Stimulated activated CD8-positive, alpha-beta memory T cell treated with anti-CD3 and anti-CD28 coated beads, Interleukin-12 subunit alpha, Interleukin-12 subunit beta, amount 100 ng/mL, for 4 hours (primary cell): Measurements from ENCODE around the gene COL6A1.
A peak's percentile ranks its signal among the peaks of the same experiment; 100 is the strongest.

Experiments used
- DNase-seq: peaks from one replicate; pipeline ENCODE4 v3.0.0-alpha.2; 2020; ENCODE audit warnings: low read depth

COL6A1 gene

DNA sequence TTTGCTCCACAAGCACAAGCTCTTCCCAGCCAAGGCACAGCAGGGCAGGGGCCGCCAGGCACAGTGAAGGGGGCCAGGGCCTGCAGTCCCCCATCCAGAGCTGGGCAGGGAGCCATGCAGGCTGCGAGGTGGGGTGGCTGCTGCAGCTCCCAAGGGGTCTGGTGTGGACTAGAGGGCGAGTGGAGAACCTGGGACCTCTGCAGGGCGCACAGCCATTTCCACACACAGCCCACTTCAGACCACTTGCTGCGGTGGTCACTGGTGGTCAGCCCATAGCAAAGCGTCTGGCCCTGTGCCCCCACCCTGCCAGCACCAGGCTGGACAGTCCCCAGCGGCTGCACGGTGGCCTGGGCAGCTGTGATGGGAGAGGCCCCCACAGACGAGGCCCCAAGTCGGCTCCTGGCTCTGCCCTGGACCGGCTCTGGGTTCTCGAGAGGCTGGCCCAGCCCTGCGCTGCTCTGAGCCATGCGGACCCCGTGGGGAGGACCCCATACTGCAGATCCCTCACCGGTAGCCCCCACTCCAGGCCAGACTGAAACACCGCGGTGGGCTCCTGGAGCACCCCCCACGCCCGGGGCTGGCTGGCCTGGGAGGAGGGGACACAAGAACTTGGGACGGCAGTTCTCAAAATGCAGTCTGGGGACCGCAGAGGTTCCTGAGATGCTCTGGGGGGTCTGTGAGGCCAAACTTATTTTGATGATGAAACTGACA, 69.3 kb downstream of the COL6A1 start:
- no peak for DNase-seq

DNA sequence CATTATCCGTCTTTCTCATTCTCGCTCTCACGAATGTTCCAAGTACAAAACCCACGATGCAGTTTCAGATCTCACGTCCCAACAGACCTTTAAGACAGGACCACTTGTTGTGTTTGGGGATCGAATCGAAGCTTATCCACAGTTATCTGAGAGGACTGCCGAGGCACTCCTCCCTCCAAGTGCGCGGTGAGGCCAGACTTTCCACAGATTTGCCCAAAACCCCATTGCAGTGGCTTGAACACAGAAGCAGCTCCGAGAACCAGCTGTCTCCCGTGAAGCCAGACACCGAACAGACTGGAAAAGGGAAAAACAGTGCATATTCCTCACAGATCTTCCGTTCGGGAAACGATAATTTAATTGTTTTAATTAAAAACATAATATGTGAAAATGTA, 69.8 kb downstream of the COL6A1 start:
- no peak for DNase-seq

DNA sequence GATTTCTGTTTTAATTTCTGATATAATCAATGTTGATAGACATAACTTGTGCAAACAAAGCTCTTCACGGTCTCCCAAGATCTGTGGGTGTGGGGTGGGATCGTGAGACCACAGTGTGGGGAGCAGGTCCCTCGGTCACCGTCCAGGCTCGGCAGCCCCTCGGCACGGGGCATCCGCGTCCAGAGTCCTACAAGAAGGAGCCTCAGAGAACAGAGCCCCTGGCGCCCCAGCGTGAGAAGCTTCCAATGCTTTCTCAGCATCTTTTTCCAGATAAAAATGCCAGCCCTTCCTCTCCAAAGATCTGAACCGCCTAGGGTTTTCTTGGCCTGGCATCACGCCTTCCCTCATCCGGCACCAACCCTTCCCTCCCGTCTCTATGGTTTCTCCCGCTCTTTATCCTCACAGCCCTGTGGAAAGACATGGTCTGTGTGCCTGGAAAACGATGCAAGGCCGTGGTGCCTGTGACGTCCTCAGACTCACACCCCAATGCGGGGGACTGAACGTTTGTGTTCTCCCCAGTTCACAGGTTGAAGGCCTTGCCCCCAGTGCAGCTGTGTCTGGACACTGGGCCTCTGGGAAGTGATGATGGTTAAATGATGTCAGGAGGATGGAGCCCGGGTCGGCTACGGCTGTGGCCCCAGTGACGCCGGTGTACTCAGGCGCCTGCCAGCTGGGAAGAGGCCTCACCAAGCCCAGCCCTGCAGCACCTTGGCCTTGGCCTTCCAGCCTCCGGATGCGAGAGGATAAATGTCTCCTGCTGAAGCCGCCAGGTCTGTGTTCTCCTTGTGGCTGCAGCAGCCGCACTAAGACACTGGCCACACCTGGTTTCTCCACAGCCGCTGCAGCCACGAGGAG, 70.5 kb downstream of the COL6A1 start:
- no peak for DNase-seq

DNA sequence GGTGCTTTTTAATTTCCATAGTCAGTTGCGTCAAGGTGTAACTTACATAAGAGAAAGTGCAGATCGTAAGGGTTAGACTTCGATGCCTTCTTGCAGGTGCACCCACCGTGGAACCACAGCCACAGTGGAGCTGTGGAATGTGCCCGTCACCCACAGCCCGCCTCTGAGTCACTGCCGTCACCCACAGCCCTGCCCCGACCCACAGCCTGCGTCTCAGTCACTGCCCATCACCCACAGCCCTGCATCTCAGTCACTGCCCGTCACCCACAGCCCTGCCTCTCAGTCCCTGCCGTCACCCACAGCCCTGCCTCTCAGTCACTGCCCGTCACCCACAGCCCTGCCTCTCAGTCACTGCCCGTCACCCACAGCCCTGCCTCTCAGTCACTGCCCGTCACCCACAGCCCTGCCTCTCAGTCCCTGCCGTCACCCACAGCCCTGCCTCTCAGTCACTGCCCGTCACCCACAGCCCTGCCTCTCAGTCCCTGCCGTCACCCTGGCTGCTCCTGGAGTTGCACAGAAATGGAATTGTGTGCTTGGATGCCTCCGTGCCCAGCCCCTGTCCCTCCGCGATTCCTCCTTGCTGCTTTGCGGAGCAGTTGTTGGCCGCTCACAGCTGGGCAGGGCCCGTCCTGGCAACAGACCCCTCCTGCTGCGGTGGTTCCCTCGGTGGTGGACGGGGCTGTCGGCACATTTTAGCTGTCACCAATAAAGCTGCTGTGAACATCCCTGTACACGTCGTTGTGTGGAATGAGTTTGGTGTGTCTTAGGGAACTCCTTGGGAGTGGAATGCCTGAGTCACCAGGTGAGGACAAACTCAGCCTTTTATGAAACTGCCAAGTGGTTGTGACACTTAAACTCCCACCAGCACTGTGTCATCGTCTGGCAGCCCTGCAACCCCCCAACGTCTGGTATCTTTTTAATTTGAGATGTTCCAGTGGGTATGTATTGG, 71.4 kb downstream of the COL6A1 start:
- peak; percentile 40 for DNase-seq

DNA sequence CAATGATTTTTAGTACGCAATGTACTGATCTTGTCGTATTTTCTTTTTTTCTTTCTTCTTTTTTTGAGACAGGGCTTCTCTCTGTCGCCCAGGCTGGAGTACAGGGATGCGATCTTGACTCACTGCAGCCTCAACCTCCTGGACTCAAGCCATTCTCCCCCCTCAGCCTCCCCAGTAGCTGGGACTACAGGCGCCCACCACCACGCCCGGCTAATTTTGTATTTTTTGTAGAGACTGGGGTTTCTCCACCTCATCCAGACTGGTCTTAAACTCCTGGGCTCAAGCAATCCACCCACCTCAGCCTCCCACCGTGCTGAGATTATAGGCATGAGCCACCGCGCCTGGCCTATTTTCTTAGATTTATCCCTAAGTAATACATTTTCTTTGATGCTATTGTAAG, 72.5 kb downstream of the COL6A1 start:
- no peak for DNase-seq

DNA sequence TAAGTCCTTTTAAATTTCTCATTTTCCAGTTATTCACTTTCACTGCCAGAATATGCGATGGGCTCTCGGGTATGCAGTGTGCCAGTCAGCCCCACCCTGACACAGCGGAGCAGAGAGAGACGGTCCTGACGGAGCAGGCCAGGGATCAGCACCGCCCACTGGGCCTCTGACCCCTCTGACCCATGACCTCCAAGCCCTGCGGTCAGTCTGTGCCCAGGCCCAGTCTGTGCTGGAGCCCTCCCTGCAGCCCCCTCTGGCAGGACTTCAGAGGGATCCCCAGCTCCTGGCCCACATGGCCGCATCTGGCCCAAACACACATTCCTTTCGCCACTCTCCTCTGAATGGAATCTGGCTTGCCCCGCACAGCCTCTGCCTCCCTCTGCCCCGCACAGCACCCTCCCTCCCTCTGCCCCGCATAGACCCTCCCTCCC, 72.9 kb downstream of the COL6A1 start:
- DNase-seq, result no peak
